Measurements from ENCODE around the gene DNAJB14. TPM values are rescaled to one million over a fixed set of nuclear protein-coding genes. Genes with fewer than 3 reads are reported as not detected.

Gene DNAJB14
- total and polyA plus RNA-seq, 2 of the 4 experiments (the other 2 are of a cell fraction), result 12.9 to 15.6 TPM

DNA sequence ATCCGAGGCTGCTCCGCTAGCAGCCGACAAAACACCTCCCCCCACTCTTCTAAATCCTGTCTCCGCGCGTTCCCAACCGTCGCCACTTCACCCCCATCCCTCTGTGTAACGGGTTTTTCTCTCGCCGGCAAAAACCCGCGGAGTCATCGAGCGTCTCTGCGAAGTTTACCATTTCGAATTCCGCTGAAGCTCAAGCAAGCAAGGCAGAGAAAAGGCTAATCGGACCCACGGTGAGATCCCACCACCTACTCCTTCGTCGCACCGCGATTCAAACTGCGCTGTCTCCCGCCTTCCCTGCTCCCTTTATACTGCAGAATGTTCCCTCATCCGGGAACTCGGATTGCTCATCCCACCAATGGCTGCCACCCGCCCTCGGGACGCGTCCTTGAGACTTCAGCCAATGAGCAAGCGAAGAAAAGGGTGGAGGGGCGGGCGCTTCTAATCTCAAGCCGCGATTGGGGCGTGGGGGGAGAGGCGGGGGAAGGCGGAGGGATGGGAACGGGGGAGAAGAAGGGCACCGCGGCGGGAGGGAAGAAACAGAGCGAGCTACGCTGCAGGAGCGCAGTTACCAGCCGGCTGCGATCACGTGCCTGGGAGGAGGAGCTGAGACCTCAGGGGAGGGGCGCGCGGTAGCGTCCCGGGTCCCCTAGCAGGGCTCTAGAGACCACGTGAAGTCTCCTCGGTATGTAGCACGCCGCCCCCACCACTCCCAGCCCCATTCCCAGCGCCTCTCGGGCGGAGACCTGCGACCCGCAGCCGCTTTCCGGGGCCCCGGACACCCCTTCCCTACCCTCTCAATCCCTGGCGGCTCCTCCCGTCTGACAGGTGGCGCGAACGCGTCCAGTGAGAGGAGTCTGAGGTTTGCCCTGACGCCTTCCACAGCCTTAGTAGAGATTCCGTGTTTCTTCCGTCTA, 3.8 kb upstream of the DNAJB14 start, which contains the start of gene H2AZ1:
Gene H2AZ1, minus strand, starts transcription at position 277 of the 914 bp plus-strand sequence. Its CDS starts 105 bp downstream, at position 172.
- Histone ChIP-seq H4K5ac (ENCODE audit: low read depth, low read length) (peak within 1 kb of the TSS; percentile 66), H3K9me1 (ENCODE audit: insufficient read depth, low read length) (no peaks in the 10 kb centered on the region), H4K91ac (ENCODE audit: insufficient read depth, low read depth, low read length) (peak within 1 kb of the TSS; percentile 73), H4K20me1 (ENCODE audit: insufficient read depth, low read length) (peaks cover 21% of the 10 kb centered on the region), H2BK20ac (ENCODE audit: low read depth, low read length) (no peak within 1 kb of the TSS), H3K18ac (ENCODE audit: low read depth, low read length) (peak within 1 kb of the TSS; percentile 67), H2AFZ (replicated peaks; ENCODE audit: low read length, poor library complexity) (peak within 1 kb of the TSS; percentile 94), H3K79me1 (ENCODE audit: low read depth in 1 of 2, low read length in 2 of 2) (peaks cover 12 to 24% of the 10 kb centered on the region in 2 experiments), H2AK9ac (replicated peaks; ENCODE audit: low read depth, low read length, poor library complexity) (peak within 1 kb of the TSS; percentile 96), H3K4ac (ENCODE audit: low read depth, low read length) (peak within 1 kb of the TSS; percentile 90), H2BK5ac (ENCODE audit: low read depth, low read length, poor library complexity, severe bottlenecking) (peak within 1 kb of the TSS; percentile 83), H3K4me1 (ENCODE audit: control insufficient read depth, insufficient read depth, low read length) (peaks cover 4% of the 10 kb centered on the region; the same call in 1 of the 2 replicates), H3K9me3 (ENCODE audit: control insufficient read depth, insufficient read depth, low read length) (no peaks in the 10 kb centered on the region), H3K23ac (ENCODE audit: low read depth, low read length) (peak within 1 kb of the TSS; percentile 87), H3K56ac (ENCODE audit: extremely low read depth, insufficient read depth, low read length) (peak within 1 kb of the TSS; percentile 95), H2AK5ac (ENCODE audit: low read depth, low read length) (peak within 1 kb of the TSS; percentile 67), H3K4me3 (ENCODE audit: insufficient read depth, low read depth, low read length) (peak within 1 kb of the TSS; percentile 70), H2BK120ac (ENCODE audit: low read depth, low read length) (peak within 1 kb of the TSS; percentile 21; the same call in 1 of the 2 replicates), H3K27ac (ENCODE audit: insufficient read depth, low read length) (peak within 1 kb of the TSS; percentile 93), H3K27me3 (ENCODE audit: control insufficient read depth, insufficient read depth, low read length) (no peaks in the 10 kb centered on the region), H3K9ac (ENCODE audit: low read depth, low read length) (peak within 1 kb of the TSS; percentile 98), H3K14ac (replicated peaks; ENCODE audit: low read depth, low read length) (peak within 1 kb of the TSS; percentile 86), H4K8ac (ENCODE audit: low read depth in 2 of 2, low read length in 2 of 2) (peak within 1 kb of the TSS; percentile 67 to 71), H2BK15ac (ENCODE audit: low read depth, low read length) (0 out of 3 replicates have a peak within 1 kb of the TSS, but pooled peaks have one; percentile 5), H3K4me2 (ENCODE audit: low read depth, low read length) (peak within 1 kb of the TSS; percentile 79), H3K36me3 (ENCODE audit: control insufficient read depth, insufficient read depth, low read length) (peaks cover 4% of the 10 kb centered on the region; the same call in 1 of the 2 replicates)
- ATAC-seq (ENCODE audit: low read depth) (peak; percentile 75), DNase-seq (peak; percentile 99)
- POLR2A ChIA-PET (ENCODE audit: unreplicated experiment), result interaction anchor here (0.8 kb wide), 1 partner anchor 18 kb away, joined by 3 read pairs; no protein-coding TSS in a partner anchor
- intact Hi-C loops (cut with micrococcal nuclease) (loop anchor here (1.0 to 5.0 kb wide), 6 partner anchors 55 to 389 kb away; partner anchors contain the start of gene LAMTOR3), dilution Hi-C loops (cut with HindIII; ENCODE audit: low sequenced_read_pairs, unreplicated experiment) (no loop called here), in situ Hi-C loops (cut with MboI; ENCODE audit: low sequenced_read_pairs) (loop anchor here (10.0 kb wide), 1 partner anchor 385 kb away; the partner anchor contains the start of gene TRMT10A)
- WGBS, 2 experiments (ENCODE audit: extremely low coverage in 2 of 2, insufficient read length in 1 of 2), result 0% methylated on average over 32 of the region's 76 CpGs; no CpG with 5 or more reads in 1 of the 2 experiments
- CTCF ChIA-PET, result no interaction called here
- no TSS peak for BruUV-seq (replicated peaks)
- TF ChIP-seq FOS (IDR thresholded peaks at IDR 0.05; ENCODE audit: low read depth, low read length) (no peak; the same call in 1 of the 2 replicates), POLR2A (IDR thresholded peaks at IDR 0.05; ENCODE audit: low read depth, low read length) (peak; percentile 99), MAZ (IDR thresholded peaks at IDR 0.05; ENCODE audit: borderline replicate concordance, low read depth, low read length) (peak; percentile 81; the same call in 1 of the 2 replicates), RFX5 (IDR thresholded peaks at IDR 0.05; ENCODE audit: low read depth, low read length) (no peak), CEBPB (IDR thresholded peaks at IDR 0.05; ENCODE audit: low read depth, low read length) (no peak), RCOR1 (IDR thresholded peaks at IDR 0.05; ENCODE audit: insufficient replicate concordance, low read length) (no peak), SMC3 (IDR thresholded peaks at IDR 0.05; ENCODE audit: low read depth, low read length) (no peak), MXI1 (IDR thresholded peaks at IDR 0.05; ENCODE audit: borderline replicate concordance, low read depth, low read length) (peak; percentile 74), CHD1 (IDR thresholded peaks at IDR 0.05; ENCODE audit: low read depth, low read length) (no peak), RAD21 (IDR thresholded peaks at IDR 0.05; ENCODE audit: low read length) (no peak), BHLHE40 (IDR thresholded peaks at IDR 0.05; ENCODE audit: low read depth, low read length) (peak; percentile 87), NFE2L2 (IDR thresholded peaks at IDR 0.05; ENCODE audit: low read depth, low read length) (no peak)
- TF ChIP-seq, protein P1, sequence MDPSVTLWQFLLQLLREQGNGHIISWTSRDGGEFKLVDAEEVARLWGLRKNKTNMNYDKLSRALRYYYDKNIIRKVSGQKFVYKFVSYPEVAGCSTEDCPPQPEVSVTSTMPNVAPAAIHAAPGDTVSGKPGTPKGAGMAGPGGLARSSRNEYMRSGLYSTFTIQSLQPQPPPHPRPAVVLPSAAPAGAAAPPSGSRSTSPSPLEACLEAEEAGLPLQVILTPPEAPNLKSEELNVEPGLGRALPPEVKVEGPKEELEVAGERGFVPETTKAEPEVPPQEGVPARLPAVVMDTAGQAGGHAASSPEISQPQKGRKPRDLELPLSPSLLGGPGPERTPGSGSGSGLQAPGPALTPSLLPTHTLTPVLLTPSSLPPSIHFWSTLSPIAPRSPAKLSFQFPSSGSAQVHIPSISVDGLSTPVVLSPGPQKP (IDR thresholded peaks at IDR 0.05; ENCODE audit: borderline replicate concordance, low read depth, low read length), result no peak
- TF ChIP-seq, protein P2, sequence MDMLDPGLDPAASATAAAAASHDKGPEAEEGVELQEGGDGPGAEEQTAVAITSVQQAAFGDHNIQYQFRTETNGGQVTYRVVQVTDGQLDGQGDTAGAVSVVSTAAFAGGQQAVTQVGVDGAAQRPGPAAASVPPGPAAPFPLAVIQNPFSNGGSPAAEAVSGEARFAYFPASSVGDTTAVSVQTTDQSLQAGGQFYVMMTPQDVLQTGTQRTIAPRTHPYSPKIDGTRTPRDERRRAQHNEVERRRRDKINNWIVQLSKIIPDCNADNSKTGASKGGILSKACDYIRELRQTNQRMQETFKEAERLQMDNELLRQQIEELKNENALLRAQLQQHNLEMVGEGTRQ (IDR thresholded peaks at IDR 0.05; ENCODE audit: low read depth, low read length), result peak; percentile 92
